Measurements from ENCODE around the gene ROGDI.

The ROGDI gene

DNA sequence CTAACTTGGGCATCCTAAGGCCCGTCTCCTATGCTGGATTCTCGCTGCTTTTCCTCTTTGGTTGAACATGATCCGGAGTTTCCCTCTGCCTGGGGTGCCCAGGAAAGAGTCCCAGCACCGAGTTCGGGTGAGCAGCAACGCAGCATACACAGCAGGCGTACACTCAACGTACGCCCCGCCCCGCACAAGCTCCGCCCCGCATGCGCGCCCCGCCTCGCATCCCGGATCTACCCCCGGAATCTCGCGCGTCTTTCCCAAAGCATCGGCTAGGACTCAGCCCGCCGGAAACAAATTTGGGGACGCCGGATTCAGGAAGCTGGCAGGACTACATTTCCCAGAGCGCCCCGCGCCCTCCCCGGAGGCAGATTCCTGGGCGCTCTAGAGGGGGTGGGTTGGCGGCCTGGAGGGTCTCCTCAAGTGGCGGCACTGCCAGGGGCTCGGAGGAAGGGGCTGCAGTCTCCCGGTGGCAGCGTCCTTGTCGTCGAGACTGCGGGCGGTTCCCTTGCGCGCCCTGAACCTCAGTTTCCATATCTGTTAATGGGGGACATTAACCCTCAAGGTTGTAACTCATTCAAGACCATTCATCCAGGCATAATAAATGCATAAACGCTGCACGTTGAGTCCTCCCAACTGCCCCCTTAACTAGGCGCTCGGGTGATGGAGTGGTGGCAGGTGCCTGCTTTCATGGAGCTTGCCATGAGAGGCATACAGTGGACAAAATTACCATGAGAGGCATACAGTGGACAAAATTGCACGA lies 33.7 kb downstream of the ROGDI start:
- TF ChIP-seq, protein P1, sequence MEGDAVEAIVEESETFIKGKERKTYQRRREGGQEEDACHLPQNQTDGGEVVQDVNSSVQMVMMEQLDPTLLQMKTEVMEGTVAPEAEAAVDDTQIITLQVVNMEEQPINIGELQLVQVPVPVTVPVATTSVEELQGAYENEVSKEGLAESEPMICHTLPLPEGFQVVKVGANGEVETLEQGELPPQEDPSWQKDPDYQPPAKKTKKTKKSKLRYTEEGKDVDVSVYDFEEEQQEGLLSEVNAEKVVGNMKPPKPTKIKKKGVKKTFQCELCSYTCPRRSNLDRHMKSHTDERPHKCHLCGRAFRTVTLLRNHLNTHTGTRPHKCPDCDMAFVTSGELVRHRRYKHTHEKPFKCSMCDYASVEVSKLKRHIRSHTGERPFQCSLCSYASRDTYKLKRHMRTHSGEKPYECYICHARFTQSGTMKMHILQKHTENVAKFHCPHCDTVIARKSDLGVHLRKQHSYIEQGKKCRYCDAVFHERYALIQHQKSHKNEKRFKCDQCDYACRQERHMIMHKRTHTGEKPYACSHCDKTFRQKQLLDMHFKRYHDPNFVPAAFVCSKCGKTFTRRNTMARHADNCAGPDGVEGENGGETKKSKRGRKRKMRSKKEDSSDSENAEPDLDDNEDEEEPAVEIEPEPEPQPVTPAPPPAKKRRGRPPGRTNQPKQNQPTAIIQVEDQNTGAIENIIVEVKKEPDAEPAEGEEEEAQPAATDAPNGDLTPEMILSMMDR (IDR thresholded peaks at IDR 0.05; ENCODE audit: low read depth, low read length), result no peak
- peak overlapping the region; percentile 70 for H3K4me3 ChIP-seq (ENCODE audit: low read depth, low read length)
- H3K4me1 ChIP-seq, result no peaks in the 10 kb centered on the region
- H3K27me3 ChIP-seq, result no peaks in the 10 kb centered on the region
- peak; percentile 98 for DNase-seq
- H3K36me3 ChIP-seq, result peaks cover 2% of the 10 kb centered on the region
- H3K9me3 ChIP-seq, result no peaks in the 10 kb centered on the region

DNA sequence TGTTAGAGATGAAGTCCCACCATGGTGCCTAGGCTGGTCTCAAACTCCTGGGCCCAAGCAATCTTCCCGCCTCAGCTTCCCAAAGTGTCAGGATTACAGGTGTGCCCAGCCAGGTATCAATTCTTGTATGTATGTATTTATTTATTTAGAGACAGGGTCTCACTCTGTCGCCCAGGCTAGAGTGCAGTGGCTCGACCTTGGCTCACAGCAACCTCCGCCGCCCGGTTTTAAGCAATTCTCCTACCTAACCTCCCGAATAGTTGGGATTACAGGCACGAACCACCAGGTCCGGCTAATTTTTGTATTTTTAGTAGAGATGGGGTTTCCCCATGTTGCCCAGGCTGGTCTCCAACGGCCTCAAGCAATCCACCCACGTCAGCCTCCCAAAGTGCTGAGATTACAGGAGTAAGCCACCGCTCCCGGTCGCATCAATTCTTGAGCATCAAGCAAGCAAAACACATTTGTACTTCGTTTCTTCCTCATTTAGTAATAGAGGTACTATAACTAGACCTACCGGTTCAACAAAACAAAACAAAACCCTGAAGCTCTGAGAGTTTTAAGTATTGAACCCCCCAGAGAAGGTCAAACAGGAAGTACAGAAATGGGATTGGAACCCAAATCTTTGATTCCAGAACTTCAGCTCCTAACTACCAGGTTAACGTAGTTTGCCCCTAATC lies 34.4 kb downstream of the ROGDI start:
- peak overlapping the region; percentile 70 for H3K4me3 ChIP-seq (ENCODE audit: low read depth, low read length)
- no peaks in the 10 kb centered on the region for H3K4me1 ChIP-seq
- H3K9me3 ChIP-seq, result no peaks in the 10 kb centered on the region
- DNase-seq, result no peak
- H3K36me3 ChIP-seq, result peaks cover 5% of the 10 kb centered on the region
- H3K27me3 ChIP-seq, result no peaks in the 10 kb centered on the region
- TF ChIP-seq, protein P1 (IDR thresholded peaks at IDR 0.05; ENCODE audit: low read depth, low read length), result no peak

DNA sequence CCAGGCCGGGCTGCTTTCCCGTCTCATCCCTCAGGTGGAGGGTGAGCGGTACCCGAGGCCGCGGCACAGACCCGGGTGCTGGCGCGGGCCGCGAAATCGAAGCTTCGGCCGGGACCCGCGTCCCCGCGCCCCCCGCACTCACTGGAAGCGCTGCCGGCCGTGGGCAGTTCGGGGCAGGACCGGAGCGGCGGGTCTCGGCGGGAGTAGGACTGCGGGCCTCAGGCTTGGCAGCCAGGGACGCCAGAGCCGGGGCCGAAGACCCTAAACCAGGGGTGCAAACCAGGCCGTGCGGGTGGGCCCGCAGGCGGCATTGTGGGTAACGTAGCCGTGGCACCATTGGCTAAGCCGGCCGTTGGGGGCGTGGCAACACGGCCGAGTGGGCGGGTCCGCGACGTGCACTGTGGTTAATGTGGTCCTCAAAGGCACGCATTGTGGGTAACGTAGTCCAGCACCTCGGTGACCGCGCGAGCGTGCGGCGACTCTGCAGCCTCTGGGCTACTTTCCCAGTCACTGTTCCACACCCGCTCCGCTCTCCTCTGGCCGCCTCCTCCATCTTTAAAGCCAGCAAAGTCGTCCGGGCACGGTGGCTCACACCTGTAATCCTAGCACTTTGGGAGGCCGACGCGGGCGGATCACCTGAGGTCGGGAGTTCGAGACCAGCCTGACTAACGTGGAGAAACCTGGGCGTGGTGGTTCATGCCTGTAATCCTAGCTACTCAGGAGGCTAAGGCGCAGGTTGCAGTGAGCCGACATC lies 35.4 kb downstream of the ROGDI start, which contains the start of gene ZNF500:
Gene ZNF500, minus strand, starts transcription at position 288 of the 754 bp plus-strand sequence. CDS start 1,184 bp downstream, outside the sequence.
- Histone ChIP-seq H3K4me3 (ENCODE audit: low read depth, low read length) (peak within 1 kb of the TSS; percentile 89), H3K4me1 (no peaks in the 10 kb centered on the region), H3K36me3 (peaks cover 10% of the 10 kb centered on the region), H3K9me3 (no peaks in the 10 kb centered on the region), H3K27me3 (no peaks in the 10 kb centered on the region)
- TF ChIP-seq, protein P1 (IDR thresholded peaks at IDR 0.05; ENCODE audit: low read depth, low read length), result no peak
- peak; percentile 99 for DNase-seq

DNA sequence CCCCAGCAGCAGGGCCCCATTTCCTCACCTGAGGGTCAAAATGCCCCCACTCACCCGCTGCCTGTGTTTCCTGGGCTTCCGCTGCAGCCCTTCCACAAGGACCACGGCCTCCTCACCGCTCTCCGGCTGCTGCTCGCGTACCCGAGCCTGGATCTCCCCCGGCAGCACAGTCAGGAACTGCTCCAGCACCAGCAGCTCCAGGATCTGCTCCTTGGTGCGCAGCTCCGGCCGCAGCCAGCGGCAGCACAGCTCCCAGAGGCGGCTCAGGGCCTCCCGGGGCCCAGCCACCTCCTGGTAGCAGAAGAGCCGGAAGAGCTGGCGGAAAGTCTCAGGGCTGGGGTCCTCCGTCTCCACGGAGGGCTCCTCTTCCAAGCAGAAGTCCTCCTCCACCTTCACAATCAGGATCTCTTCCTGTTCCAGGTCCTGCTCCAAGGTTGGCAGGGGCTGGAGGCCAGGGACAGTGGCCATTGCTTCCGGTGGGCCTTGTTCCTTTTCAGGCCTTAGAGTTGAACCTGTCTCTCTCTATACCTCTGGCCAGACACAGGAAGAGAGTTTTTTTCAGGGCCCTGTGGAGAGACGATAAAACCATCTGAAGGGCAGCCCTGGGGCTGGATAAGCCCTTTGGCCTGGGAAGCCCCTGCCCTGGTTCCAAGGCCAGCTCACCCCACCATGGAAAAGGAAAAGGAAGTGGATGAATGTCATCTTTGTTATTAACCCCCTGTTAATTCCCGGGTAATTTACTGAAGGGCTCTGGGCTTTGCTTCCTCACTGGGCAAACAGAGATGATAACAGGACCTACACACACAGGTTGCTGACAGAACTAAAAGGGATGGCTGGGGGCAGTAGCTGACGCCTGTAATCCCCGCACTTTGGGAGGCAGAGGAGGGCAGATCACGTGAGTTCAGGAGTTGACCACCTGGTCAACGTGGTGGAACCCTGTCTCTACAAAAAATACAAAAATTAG lies 36.6 kb downstream of the ROGDI start:
- Histone ChIP-seq H3K4me1 (no peaks in the 10 kb centered on the region), H3K9me3 (no peaks in the 10 kb centered on the region), H3K36me3 (peaks cover 15% of the 10 kb centered on the region), H3K4me3 (ENCODE audit: low read depth, low read length) (peak overlapping the region; percentile 89), H3K27me3 (no peaks in the 10 kb centered on the region)
- DNase-seq, result no peak
- TF ChIP-seq, protein P1 (IDR thresholded peaks at IDR 0.05; ENCODE audit: low read depth, low read length), result no peak

DNA sequence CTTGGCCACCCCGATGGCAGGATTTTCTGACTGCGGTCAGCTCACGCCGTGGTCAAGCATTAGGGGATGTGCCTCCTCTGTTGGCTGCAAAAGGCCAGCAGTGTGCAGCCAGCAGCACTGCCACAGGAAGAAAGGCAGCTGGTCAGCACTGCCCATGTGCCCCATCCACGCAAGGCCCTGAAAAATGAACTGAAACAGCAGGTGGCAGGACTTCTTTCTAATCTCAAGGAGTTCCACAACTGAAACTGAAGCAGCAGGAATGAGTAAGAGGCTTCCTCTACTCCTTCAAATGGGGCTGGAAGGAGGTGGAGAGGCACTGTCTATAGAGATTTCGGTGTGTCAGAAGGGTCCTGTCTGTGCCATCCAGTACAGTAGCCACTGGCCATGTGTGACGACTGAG lies 38.6 kb downstream of the ROGDI start:
- H3K9me3 ChIP-seq, result no peaks in the 10 kb centered on the region
- H3K27me3 ChIP-seq, result no peaks in the 10 kb centered on the region
- H3K36me3 ChIP-seq, result peaks cover 24% of the 10 kb centered on the region
- H3K4me3 ChIP-seq (ENCODE audit: low read depth, low read length), result no peak overlapping the region
- TF ChIP-seq, protein P1 (IDR thresholded peaks at IDR 0.05; ENCODE audit: low read depth, low read length), result no peak
- H3K4me1 ChIP-seq, result no peaks in the 10 kb centered on the region
- no peak for DNase-seq

Data from BE2C (cell line).